Middle frontal gyrus (tissue), 1 donor: Measurements from ENCODE around the gene GSK3B.

Experiments
- DNase-seq: peaks from one replicate; pipeline ENCODE4 v3.0.0-alpha.2; 2015; ENCODE audit warnings: low spot score; ENCODE audit errors: extremely low spot score

Gene GSK3B

GRCh38 chr3:119781330-119782198 is 312.7 kb downstream of the GSK3B start, which contains the start of gene NR1I2:
Gene NR1I2 (plus strand): TSS chr3:119782101.
- no peak for DNase-seq

- no peak for DNase-seq
These were observed 314.4 kb downstream of the GSK3B start for GRCh38 chr3:119779731-119780383.

GRCh38 chr3:119778811-119779210 is 315.4 kb downstream of the GSK3B start:
- DNase-seq, result peak; percentile 4

- DNase-seq, result no peak
These were observed 316.1 kb downstream of the GSK3B start for GRCh38 chr3:119778176-119778575.

- DNase-seq, result no peak
These were observed 317.9 kb downstream of the GSK3B start for GRCh38 chr3:119776304-119776703.

GRCh38 chr3:119774444-119774843 is 319.8 kb downstream of the GSK3B start:
- DNase-seq, result no peak
